ENCODE measurements around the gene KDM4B.
A peak's percentile ranks its signal among the peaks of the same experiment; 100 is the strongest.

KDM4B gene

DNA sequence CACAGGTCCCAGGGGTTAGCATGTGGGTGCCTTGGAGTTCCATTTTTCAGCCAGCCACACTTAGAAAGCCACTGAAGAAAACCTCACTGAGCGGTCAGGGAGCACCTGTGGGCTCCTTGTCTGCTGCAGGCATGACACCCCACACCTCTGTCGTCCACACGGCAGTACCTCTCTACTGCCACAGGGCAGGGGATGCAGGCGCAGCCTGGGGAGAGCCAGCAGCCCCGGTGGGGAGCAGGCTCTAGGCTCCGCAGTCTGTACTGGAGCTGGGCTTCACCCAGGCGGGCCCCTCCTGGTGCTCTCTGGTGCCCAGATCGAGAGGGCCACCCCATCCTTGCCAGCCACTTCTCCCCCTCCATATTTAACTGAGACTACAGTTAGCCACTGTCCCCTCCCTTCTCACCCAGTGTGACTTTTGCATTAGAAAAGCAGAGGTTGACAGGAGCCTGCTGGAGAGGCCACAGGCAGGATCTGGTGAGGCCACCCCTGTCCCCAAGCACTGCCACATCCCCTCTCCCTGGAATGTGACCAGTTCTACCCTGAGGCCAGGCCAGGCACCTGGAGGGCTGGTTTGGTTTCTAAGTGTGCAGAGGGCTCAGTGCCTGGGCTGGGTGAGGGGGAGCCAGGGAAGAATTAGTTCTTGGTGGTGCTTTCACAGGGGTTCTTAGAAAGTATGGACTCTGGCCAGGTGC, 104.4 kb downstream of the KDM4B start:
- no peak for DNase-seq (ENCODE audit: low read depth)

- DNase-seq (ENCODE audit: low read depth) = no peak
Measured at GRCh38 chr19:5074407-5074806, 105.5 kb downstream of the KDM4B start.

DNA sequence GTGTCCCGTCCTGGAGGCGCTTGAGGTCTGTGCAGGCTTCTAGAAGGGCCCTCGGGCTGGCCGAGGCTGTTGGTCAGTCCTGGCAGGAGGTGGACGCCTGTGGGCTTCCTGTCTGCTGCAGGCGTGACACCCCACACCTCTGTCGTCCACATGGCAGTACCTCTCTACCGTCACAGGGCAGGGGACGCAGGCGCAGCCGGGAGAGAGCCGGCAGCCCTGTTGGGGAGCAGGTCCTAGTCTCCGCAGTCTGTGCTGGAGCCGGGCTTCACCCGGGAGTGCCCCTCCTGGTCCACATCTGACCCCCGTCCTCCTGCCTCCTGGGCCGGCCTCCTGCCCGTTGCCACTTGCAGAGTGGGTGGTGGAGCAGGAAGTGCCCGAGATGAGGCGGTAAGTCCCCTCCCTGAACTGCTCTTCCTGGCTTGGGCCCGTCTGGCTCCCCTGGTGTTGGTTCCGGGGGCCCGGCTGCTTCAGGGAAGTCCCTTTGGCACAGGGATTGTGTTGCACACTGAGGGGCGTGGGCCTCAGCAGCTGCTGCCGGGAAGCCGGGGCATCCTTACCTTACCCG, 106.0 kb downstream of the KDM4B start:
- DNase-seq (ENCODE audit: low read depth) = no peak

DNA sequence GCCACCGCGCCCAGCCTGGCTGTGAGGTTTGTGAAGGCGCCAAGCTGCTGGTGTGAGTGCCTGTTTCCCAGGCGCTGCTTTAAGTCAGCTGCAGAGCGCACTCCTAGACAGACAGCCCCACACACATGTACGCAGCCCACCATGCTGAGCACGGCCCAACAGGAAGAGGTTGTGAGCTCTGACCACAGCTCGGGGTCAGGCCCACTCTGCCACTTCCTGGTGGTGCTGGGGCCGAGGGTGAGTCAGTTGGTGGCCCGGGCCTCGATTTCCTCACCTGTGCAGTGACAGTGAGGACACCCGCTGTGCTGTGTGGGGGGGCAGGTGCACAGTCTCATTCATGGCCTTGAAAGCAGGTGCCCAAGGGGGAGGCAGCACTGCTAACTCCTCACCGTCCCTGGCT, 106.7 kb downstream of the KDM4B start:
- DNase-seq (ENCODE audit: low read depth) = no peak

- no peak for DNase-seq (ENCODE audit: low read depth)
Measured at GRCh38 chr19:5076440-5077208, 107.7 kb downstream of the KDM4B start.

DNA sequence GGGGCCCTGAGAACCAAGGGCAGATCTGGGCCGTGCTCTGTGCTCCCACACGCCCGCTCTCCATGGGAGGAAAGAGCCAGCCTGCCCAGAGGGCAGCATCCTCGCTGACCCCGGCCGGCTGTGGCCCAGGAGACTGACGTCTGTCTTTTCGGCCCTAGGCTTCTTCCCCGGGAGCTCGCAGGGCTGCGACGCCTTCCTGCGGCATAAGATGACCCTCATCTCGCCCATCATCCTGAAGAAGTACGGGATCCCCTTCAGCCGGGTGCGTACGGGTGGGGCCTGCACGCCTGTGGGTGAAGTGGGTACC, 108.2 kb downstream of the KDM4B start:
- DNase-seq (ENCODE audit: low read depth) = no peak

- DNase-seq (ENCODE audit: low read depth) = no peak
Measured at GRCh38 chr19:5078182-5078581, 109.3 kb downstream of the KDM4B start.

- DNase-seq (ENCODE audit: low read depth) = no peak
Measured at GRCh38 chr19:5078666-5079065, 109.8 kb downstream of the KDM4B start.

DNA sequence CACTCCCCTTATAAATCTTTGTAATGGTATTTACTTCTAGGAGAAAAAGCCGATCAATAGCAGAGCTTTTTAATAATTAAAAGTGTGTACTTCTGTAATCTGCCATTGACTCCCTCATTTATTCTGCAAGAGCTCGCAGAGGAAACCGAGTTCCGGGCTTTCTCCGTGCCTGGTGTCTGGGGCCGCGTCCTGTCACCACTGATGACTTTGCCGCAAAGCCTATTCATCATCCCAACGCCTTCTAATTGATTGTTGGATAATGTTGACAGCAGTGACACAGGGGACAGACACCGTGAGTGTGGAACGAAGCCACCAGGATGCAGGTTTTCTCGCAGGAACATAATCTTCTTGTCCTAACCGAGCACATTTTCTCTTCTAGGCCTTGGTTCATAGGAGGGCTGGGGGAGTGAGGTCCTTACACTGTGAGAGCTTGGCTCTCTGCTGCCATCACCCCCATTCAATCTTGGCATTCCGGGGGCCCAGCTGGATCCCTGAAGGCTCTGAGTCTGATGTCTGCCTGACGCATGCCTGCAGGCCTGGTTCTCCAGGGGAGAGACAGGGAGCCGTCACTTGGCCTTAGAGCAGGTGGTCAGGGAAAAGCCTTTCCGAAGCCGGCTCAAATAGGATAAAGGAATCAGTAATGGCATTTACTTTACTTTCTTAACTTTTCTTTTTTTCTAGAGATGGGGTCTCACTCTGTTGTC, 110.3 kb downstream of the KDM4B start:
- DNase-seq (ENCODE audit: low read depth) = no peak

GRCh38 chr19:5080030-5080654, 111.2 kb downstream of the KDM4B start:
- no peak for DNase-seq (ENCODE audit: low read depth)

DNA sequence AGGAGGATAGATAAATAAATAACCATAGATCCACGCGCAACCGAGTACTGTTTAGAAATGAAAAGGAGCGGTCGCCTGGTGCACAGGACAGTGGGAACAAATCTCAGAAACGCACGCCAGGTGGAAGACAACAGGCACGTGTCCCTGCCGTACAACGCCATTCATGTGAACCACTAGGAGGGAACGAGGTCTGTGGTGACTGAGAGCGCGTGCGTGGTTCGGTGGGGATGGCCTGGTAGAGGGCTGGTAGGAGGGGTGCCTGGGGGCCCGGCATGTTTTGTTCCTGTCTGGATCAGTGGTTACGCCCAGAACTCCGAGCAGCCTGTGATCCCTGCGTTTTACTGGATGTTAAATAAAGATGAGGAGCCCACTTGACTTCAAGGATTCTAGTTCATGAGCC, 111.9 kb downstream of the KDM4B start:
- no peak for DNase-seq (ENCODE audit: low read depth)

GRCh38 chr19:5081443-5082161, 112.7 kb downstream of the KDM4B start:
- DNase-seq (ENCODE audit: low read depth) = no peak

GRCh38 chr19:5083547-5083965, 114.6 kb downstream of the KDM4B start:
- DNase-seq (ENCODE audit: low read depth) = no peak

GRCh38 chr19:5085566-5085965, 116.7 kb downstream of the KDM4B start:
- DNase-seq (ENCODE audit: low read depth) = no peak

DNA sequence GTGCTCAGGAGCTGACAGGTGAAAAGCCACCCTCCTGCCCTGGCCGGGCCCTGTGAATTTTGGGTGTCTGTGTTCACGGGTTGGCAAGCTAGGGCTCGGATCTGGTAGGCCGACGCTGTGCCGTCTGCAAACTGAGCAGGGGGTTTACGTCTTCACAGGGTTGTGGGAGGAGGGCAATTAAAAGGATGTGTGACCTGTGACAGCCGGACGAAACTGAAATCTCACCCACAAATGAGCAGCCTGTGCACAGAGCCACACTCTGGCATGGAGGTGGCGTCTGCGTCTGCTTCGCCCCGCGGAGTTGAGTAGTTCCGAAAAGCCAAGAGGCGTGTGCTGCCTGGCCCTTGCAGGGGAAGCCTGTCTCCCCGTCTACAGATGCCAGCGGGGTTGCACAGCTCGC, 117.3 kb downstream of the KDM4B start:
- no peak for DNase-seq (ENCODE audit: low read depth)

DNA sequence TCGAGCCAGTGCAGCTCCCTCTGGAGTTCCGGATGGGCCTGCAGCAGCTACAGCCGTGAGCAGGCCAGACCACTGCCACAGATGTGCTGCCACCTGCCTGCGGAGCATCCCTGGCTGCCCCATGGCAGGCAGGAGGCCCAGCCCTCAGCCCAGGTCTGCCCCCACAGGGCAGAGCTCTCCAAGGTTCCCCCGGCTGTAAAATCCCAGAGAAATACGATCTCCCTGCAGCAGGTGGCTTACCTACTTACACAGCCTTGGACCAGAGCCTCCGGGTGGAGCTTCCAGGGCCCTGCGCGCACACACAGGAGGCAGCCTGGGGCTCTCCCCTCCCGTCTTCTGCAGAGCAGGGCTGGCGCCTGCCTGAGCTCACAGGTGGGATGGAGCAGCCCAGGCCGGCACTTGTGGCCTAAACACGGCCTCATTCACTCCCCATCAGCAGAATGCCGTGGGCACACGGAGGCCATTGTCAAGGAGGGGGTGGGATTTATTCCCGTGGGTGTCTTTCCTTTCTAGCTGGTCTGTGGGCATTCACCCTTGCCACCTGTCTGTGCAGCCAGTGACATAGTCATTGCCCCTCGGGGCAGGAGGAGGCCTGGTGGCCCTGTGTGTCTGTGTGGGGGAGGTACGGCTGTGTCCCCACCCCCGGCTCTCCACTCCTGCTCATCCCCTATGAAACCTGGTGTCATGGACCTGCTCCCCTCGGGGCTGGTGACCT, 118.0 kb downstream of the KDM4B start:
- DNase-seq (ENCODE audit: low read depth) = no peak

GRCh38 chr19:5089283-5089682, 120.4 kb downstream of the KDM4B start:
- no peak for DNase-seq (ENCODE audit: low read depth)

DNA sequence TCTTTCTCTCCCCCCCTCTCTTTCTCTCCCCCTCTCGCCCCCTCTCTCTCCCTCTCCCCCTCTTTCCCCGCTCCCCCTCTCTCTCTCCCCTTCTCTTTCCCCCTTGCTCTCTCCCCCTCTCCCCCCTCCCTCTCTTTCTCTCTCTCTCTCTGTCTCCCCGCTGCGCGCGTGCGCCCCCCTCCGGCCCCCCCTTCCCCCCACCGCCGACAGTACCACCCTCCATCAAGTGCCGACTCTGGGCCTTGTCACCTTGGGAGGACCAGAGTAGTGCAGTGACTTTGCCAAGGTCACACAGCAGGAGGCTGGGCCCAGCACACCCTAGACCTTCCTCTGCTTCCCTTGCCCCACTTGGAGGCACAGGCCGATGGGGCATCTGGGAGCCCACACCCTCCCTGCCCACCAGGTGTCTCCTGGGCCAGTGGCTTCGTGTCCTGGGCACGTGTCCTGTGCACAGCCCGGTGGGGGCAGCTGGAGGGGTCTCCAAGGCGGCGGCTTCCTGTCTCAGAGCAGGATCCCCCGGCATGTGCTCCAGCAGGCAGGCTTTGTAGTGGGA, 121.6 kb downstream of the KDM4B start:
- DNase-seq (ENCODE audit: low read depth) = no peak

DNA sequence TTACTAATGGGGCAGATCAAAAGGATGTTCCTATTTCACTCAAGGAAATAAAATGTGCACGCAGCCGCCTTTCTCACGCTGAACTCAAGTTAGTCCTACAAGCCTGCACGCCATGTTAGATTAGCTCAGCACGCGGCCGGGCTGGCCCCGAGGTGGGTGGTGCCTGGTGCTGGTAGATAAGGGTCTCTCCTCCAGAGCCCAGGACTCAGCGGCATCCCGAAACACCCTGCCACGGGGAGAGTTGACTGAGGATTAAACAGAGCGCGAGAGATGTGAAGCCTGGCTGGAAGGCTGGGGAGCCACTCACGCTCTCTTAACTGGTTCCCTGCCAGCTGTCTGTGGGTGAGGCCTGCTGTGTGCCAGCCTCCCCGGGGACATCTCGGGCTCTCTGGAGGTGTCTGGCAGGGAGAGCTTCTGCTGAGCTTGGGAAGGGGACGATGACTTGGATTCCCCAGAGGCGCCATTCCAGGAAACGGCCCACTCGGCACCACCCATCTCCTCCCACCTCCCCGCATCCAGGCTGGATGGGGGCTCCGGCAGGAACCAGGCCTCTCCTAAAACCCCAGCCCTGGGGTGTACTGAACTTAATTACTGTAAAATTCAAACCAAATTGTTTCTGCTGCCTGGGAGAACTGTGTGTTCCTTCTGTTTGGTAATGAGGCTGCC, 122.2 kb downstream of the KDM4B start:
- DNase-seq (ENCODE audit: low read depth) = peak; percentile 54

All from GM04504 (cell line).